Measurements from ENCODE around the gene GAB1.

DNA sequence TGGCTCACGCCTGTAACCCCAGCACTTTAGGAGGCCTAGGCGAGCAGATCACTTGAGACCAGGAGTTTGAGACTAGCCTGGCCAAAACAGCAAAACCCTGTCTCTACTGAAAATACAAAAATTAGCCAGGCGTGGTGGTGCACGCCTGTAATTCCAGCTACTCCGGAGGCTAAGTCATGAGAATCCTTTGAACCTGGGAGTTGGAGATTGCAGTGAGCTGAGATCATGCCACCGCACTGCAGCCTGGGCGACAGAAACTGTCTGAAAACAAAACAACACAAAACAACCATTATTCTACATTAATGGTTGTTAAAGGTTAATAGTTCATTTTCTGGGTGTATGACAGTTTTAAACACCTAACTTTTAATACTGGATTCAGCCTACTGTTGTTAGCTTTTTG, 175.2 kb downstream of the GAB1 start:
- TF ChIP-seq, protein P1, sequence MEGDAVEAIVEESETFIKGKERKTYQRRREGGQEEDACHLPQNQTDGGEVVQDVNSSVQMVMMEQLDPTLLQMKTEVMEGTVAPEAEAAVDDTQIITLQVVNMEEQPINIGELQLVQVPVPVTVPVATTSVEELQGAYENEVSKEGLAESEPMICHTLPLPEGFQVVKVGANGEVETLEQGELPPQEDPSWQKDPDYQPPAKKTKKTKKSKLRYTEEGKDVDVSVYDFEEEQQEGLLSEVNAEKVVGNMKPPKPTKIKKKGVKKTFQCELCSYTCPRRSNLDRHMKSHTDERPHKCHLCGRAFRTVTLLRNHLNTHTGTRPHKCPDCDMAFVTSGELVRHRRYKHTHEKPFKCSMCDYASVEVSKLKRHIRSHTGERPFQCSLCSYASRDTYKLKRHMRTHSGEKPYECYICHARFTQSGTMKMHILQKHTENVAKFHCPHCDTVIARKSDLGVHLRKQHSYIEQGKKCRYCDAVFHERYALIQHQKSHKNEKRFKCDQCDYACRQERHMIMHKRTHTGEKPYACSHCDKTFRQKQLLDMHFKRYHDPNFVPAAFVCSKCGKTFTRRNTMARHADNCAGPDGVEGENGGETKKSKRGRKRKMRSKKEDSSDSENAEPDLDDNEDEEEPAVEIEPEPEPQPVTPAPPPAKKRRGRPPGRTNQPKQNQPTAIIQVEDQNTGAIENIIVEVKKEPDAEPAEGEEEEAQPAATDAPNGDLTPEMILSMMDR (IDR thresholded peaks at IDR 0.05) = no peak
- TF ChIP-seq POLR2A (IDR thresholded peaks at IDR 0.05) = no peak

All from testis (tissue), 2 donors.